H1 (cell line): ENCODE data around the gene TIFAB. TPM values are rescaled to one million over a fixed set of nuclear protein-coding genes. Genes with fewer than 3 reads are reported as not detected.
A peak's percentile ranks its signal among the peaks of the same experiment; 100 is the strongest.

ENCODE experiments used
- MAX ChIP-seq: IDR thresholded peaks from 2 replicates; pipeline ENCODE4 v1.6.1; 2012; ENCODE audit warnings: inconsistent platforms
- RBBP5 ChIP-seq: IDR thresholded peaks from 2 replicates; pipeline ENCODE4 v1.7.1; 2012; ENCODE audit warnings: low read depth, mild to moderate bottlenecking, inconsistent platforms, low read length, moderate library complexity, borderline replicate concordance
- SP2 ChIP-seq: IDR thresholded peaks from 2 replicates; pipeline ENCODE4 v1.6.1; 2012; ENCODE audit warnings: mild to moderate bottlenecking, low read length, inconsistent platforms
- polyA plus RNA-seq, 7 experiments: library from polyadenylated mRNA; depleted of rRNA in 3 of 7; stranded (reverse) in 5 of 7; unstranded in 2 of 7; fragments of >200 nt in 5 of 7; fragments of 200-250 nt in 2 of 7; gene quantifications; 1 replicate in 5 of 7; 2 replicates in 1 of 7; 4 replicates in 1 of 7; pipeline versions ENCODE4 v1.2.1 to v1.2.3, GENCODE V29; 2011 to 2013; ENCODE audit warnings: missing spikeins in 2 of 7, mixed read lengths in 2 of 7
- total RNA-seq: library from RNA; stranded (reverse); fragmentation: NEBNext Ultra II Directional; extraction: Animal tissue kit (Norgen Biotek cat#: 25700); gene quantifications from 2 replicates; pipeline ENCODE4 v1.2.1, GENCODE V29; 2021

Gene TIFAB
- total and polyA plus RNA-seq, 2 of the 8 experiments (the other 6 are each of a cell fraction or from before 2014, with no cell fraction given), result not detected

- TF ChIP-seq MAX (0 out of 2 replicates have a peak, but pooled peaks have one; percentile 18), RBBP5 (no peak), SP2 (no peak)
- TF ChIP-seq, all 59 proteins: peak for 10
These were observed 14.3 kb upstream of the TIFAB start (continued) for GRCh38 chr5:135466178-135467050.
